Measurements from ENCODE around the gene BST1.
"Not testable (repeated sequence)": the region's sequence is repeated elsewhere in the genome, so short reads cannot be mapped to it uniquely, and the experiment has no call there.

Gene BST1

DNA sequence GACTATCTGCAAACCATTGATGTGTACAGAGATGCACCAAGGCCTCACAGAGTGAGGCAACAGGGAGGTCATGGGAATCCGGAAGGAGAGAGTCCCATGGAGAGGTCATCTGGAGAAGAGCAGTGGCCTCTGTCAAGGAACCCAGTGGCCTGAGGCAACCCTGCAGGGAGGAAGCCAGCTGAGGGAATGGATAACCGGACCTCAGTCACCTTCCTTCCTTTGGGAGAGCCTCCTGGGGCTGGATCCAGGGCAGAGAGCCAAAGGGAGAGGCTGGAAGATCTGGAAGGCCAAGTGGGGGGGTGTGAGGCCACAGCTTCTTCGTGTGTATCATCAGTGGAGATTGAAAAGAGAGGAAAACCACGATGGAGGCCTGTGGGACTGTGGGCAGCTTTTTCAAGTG, 50.9 kb downstream of the BST1 start:
- no peak for DNase-seq

DNA sequence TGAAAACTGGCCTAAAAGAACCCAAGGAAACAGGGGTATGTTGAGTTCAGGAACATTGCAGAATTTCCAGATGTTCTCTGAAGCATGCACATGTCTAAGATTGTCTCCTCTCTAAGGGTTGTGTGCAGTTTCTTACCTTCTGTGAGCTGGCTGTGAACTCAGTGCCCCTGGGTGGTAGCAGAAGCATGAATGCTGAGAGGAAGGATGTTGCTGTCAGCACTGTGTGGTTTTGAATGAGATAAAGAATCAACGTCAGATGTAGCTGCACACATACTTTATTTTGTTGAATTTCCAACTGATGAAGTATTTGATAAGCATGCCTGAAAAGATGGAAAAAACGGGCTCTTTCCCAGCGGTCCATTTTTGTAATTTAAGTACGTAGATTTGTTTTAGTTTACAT, 51.5 kb downstream of the BST1 start:
- DNase-seq, result no peak

DNA sequence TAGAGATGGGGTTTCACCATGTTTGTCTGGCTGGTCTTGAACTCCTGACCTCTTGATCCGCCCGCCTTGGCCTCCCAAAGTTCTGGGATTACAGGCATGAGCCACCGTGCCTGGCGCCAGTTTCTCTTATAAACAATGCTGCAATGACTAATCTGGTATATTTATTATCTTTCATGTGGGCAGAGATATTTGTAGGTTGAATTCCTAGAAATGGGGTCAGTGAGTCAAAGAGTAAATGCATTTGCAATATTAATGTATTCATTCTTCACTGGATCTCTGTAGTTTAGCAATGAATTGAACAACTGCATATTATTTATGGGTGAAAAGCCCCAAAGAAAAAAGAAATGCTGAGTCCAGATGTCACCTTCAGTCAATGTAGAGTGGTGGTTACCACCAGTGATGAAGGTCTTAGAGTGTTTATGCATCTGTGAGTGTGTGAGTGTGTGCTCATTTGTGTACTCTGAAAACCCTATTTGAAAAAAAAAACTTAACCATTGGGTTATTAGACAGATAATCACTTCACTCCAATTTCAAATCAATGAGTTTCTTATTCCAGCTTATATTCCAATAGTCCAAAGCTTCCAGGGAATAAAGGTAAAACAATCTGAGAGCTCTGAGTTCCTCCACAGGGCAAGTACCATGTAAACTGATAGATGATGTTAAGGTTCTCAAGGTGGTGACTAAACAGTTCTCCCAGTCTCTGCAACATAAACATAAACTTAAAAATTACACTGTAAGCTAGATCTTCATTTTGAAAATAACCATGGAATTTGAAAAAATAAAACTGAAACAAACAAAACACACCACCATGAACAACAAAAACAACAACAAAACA, 52.7 kb downstream of the BST1 start:
- no peak for DNase-seq

DNA sequence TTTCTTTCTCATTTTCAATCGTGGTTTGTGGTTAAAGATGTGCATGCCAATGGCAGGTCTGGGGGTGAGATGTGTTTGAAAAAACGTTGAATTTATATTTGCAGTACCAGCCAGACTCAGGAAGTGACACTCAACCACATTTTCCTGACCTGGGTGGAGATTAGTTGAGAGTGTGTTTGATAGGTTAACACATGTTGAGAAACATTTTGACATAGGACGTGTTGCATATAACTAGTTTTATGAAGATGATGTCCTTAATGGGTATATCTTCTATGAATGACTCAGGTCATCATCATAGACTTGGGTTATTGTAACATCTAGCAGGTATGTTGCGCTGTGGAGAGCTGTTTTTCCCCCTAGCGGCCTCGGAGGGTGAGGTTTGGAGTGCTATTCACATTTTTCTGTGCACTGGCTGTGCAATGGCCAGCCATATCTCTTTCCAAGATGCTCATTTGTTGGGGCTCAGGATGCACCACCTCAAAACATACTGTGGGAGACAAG, 53.5 kb downstream of the BST1 start:
- no peak for DNase-seq

DNA sequence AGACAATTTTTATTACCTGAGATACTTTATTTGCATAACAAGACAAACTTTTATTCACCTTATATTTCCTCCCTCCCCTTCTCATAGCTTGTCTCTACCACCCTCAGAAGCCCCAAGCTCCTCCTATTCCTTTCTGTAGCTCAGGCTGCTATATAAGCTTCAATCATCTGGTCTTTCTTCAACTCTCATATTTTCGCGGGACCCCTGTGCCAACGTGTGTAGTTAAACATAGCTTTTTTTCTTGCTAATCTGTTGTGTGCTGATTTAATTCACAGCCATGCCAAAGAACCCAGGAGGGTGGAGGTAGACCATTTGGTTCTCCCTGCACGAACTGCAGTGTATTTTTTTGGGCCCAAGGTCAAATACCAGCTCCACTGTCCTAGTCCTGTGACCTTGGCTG, 54.2 kb downstream of the BST1 start:
- no peak for DNase-seq

DNA sequence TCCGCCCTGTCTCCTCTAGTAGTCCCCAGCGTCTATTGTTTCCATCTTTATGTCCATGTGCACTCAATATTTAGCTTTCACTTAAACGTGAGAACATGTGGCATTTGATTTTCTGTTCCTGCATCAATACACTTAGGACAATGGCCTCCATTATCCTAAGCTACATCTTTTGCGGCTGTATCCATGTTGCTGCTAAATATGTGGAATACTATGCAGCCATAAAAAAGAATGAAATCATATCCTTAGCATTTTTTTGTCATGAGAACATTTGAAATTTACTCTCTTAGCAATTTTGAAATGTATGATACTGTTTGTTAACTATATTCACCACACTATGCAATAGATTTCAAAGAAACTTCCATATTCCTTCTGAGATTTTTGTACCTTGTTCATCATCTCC, 55.4 kb downstream of the BST1 start:
- DNase-seq, result no peak

DNA sequence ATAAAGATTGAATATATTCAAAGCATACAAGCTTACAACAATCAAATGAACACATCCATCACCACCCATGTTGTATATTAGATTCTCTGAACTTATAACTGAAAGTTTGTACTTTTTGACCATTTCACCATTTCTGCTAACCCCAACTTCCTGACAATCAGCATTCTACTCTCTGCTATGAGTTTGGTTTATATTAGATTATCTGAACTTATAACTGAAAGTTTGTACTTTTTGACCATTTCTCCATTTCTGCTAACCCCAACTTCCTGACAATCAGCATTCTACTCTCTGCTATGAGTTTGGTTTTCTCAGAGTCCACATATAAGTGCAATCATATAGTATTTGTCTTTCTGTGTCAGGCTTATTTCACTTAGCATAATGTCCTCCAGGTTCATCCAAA, 59.6 kb downstream of the BST1 start:
- not testable (repeated sequence) for DNase-seq

DNA sequence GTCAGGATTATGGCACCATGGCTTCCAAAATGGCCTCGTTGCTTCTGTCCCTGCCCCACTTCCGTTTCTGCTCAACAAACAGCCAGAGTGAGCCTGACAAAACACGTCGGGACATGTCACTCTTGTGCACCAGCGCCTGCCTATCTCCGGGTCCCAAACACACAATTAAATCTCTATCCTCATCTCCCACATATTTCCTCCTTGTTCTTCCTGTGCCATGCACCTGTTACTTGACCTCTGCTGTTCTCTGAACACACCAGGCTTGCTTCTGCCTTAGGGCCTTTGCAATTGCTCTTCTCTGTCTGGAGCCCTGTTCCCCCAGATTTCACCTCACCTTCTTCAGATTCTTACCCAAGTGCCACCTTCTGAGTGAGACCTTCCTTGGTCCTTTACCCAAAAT, 62.5 kb downstream of the BST1 start:
- no peak for DNase-seq

DNA sequence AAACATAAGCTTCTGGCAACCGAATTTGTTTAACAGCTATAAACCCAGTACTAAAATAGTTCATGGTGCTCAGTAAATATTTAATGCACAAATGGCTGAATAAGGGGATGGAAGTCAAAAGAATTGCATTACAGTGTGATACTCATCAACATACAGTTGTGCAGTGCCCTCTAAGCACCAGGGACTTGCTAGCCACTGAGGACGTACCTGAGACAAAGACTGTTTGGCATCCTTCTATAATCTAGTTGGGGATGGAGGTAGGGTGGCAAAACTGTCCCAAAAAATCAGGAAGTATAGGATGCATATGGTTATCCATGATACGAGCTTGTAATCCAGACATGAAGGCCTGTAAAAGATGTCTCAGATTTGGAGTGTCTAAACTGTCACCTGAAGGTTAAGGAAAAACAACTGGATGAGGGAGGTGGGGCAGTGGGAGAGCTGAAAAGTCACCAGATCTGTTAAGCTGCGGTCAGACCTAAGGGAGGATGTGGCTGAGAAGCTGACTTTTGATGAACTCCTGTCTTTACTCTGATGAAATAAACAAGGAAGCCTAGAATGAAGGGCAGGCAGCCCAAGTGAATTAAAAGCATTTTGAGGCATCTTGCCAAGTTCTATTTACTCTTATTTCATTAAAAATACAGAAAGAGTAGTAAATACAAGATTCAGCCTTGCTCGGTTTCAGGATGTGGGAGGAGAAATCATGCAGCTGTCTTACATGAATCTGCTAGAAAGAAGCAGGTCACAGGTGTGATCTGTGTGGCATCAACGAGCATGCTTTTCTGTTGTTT, 63.2 kb downstream of the BST1 start:
- DNase-seq, result no peak

DNA sequence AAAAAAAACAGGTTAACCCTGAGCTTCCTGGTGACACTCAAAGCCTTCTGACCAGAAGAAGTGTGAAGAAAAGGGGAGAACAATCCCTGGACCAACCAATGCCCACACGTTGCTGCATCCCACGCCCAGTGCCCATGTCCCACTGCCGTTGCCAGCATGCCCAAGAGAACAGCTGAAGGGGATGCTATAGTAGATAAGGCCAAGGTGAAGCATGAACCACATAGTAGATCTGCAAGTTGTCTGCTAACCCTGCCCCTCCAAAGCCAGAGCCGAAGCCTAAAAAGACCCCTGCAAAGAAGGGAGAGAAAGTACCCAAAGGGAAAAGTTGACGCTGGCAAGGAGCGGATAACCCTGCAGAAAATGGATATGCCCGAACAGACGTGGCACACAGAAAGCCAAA, 64.0 kb downstream of the BST1 start:
- DNase-seq, result no peak

DNA sequence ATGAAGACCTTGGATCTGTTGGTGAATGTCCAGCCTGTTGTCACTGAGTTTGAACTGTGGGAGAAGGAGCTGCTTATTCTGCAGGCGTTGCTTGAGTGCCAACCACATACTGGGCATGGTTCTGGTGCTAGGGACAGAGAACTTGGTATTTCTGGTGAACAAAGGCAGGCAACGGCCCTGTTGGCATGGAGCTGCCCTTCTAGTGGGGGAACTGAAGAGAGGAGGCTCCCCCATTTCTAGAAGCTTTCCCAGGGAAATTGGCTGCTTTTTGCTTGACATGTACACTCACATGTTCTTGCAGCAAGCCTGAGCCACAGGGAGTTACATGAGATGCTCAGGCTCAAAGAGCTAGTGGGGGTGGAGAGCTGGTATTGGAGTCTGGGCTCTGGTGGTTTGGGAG, 66.3 kb downstream of the BST1 start:
- DNase-seq, result no peak

DNA sequence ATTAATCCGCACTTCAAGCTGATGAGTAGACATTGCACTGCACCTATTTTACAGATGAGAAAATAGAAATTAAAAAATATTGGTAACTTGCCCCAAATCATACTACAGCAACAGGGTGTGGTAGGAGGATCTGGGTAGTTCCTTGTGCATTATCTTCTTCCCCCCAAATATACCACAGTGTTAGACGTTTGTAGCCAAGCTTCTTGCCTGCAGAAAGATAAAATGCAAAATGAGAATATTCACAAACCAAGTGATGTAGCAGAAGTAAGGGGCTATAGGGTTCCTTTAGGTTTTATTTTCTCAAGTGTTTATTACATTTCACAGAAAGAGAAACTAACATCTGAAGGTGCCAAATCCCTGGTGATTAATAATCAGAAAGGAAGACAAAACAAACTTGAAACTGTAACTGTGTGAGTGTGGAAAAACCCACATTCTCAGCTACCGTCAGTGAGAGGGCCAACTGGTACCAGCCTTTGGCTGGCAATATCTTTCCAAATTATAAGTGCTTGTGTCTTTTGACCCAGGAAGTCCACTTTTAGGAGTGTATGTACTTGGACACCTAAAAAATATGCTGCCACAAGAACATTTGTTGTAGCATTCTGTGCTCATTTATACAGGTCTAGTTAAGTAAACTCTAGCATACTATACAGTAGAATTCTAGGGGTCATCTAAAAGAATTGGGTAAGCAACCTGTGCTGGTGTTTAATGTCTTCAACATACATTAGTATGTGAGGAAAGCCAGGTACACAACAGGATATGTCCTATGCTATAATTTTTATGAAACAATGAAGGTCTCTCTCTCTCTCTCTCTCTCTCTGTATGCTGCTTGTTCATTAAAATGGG, 68.6 kb downstream of the BST1 start:
- DNase-seq, result no peak

DNA sequence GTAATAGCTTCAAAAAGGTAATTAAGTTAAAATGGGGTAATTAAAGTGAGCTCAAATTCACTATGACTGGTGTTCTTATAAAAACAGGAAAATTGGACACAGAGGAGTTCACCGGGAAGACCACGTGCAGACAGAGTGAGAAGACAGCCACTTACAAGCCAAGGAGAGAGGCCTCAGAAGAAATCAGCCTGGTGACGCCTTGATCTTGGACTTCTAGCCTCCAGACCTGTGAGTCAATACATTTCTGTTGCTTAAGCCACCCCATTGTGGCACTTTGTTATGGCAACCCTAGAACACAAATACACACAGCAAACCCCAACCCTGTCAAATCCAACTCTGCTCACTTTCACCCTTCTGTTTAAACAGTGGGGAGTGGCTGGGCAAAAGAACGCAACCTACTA, 71.2 kb downstream of the BST1 start:
- DNase-seq, result no peak

DNA sequence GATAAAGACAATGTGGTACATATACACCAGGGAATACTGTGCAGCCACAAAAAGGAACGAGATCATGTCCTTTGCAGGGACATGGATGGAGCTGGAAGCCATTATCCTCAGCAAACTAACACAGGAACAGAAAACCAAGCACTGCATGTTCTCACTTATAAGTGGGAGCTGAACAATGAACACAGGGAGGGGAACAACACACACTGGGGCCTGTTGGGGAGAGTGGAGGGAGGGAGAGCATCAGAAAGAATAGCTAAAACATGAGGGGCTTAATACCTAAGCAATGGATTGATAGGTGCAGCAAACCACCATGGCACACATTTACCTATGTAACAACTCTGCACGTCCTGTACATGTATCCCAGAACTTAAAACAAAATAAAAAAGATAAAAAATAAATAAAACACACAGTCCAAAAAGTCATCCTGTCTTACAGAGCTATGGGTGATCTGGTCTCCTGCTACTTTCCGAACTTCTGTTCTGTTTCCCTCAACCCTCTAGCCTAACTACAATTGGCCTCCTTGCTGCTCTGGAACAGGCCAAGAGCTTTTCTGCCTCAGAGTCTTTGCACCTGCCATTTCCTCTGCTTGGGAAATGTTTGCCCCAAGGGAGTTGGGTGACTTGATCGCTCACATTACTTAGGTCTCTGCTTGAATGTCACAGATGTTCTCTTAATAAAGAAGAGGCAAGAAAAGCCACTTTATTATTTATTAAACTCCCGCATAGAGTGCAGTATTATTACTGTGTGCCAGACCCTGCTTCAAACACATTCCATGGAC, 74.2 kb downstream of the BST1 start:
- no peak for DNase-seq

DNA sequence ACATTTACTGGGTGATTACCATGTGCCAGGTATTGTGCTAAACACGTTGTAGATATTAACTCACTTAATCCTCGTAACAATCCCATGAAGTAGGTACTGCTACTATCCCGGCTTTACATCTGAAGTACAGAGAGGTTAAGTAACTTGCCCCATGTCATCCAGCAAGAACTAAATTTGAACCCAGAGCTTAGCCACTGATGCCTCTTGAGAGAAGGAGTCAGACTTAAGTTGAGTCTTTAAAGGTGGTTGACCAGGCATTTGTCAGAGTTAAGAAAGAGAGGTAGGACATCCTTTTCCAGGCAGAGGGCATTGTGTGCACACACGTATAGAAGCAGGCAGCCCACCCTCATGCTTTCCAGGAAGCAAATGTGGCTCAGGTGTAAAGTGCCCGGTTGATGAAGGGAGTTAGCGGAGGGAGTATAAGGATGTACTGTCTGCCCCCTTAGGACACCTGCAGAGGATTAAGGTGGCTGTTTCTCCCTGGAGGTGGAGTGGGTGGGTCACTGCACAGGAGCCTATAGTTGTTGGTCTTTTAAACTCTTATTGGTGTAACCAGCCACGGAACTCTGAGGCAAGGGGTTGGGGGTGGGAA, 74.9 kb downstream of the BST1 start:
- no peak for DNase-seq

DNA sequence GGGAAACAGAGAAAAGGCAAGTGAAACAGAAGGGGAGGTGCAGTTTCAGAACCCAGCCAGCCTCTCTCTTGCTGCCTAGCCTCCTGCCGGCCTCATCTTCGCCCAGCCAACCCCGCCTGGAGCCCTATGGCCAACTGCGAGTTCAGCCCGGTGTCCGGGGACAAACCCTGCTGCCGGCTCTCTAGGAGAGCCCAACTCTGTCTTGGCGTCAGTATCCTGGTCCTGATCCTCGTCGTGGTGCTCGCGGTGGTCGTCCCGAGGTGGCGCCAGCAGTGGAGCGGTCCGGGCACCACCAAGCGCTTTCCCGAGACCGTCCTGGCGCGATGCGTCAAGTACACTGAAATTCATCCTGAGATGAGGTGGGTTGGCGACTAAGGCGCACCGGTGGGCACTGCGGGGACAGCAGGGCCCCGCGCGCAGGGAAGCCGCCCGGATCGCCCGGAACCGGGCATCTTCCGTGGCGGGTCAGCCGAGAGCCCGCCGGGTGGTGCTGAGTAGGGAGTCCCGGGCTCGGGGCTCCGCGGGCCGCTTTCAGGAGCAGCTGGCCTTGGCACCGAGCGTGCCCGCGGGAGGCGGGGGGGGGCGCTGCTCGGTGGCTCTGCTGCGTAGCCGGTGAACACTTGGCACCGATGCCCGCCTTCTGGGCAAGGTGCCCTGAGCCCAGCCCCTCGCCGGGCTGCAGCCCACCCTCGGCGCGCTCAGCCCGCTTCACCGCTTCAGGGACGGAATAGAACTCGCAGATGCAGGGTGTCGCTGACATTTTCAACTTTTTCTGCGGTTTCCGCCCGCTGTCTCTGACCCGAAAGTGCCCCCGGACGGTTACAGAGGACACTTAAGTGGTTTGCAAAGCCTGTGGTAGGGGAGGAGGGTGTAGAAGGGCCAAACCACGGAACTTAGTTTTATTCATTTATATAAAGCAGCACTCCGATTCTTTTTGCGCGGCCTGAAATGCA, 75.7 kb downstream of the BST1 start, which contains the start of gene CD38:
Gene CD38 (plus strand): TSS at position 40 of the 953 bp plus-strand sequence. CDS start 87 bp downstream, at position 127.
- no peak for DNase-seq

DNA sequence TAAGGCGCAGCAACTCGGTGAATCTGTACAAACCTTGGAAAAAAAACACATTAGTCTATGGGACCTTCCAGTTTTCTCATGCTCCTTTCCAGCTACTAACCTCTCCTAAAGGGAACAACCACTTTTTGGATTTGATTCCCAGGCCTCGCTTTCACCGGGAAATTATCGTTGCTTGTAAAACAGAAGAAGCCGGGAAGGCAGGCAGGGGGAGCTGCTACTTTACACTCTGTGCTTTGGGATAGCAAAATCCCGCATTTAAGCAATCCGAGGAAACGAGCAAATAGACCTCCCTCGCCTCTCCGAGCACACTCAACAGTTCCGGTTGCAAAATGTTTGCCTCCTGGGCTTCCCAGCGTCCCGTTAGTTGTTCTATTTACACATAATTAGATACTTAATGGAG, 76.4 kb downstream of the BST1 start:
- no peak for DNase-seq

DNA sequence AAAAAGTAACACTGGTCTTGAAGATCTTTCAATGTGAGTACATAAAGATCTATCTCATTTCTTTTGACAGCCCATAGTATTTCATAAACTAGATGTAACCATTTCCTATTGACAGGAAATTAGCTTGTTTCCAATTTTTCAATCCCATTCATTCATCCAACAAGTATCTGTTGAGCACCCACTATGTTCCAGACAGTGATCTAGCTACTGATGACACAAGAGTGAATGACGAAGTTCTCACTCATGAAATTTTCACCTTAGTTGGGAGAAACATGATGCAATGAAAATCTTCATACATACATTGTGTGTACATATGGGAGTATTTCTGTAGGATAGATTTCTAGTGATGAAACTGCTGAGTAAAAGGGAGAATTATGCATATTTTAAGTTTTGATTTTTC, 76.9 kb downstream of the BST1 start:
- DNase-seq, result no peak

DNA sequence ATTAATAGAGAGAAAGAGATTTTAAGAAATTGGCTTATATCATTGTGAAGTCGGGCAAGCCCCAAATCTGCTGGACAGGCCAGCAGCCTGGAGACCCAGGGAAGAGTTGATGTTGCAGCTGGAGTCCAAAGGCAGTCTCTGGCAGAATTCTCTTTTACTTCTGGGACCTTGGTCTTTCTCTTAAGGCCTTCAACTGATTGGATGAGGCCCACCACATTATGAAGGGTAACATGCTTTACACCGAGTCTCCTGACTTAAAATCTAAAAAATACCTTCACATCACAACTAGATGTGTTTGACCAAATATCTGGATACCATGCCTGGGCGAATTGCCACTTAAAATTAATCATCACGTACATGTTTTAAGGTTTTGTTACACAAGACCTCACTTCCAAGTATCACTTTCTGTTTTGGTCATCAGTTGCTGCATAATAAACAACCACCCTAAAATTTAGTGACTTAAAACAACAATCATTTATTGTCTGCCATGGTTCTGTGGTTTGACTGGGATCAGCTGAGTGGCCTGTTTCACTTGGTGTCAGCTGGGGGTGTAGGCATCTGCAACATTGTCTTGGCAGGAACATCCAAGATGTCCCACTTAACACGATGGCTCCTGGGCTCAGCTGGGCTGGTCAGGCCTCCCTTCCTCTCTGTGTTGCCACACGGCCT, 78.7 kb downstream of the BST1 start:
- DNase-seq, result no peak
